ENCODE data around the gene MARK3. TPM values are rescaled to one million over a fixed set of nuclear protein-coding genes. Genes with fewer than 3 reads are reported as not detected.
"Not testable (repeated sequence)": the region's sequence is repeated elsewhere in the genome, so short reads cannot be mapped to it uniquely, and the experiment has no call there.

Gene MARK3
- total and polyA plus RNA-seq, 10 of the 15 experiments (the other 5 are each of a cell fraction or from before 2014, with no cell fraction given): 10.7 to 75.1 (median 41.4) TPM

- Histone ChIP-seq H3K4me2 (ENCODE audit: control insufficient read depth, insufficient read depth) (no peak overlapping the region), H3K4me1 (ENCODE audit: control insufficient read depth, insufficient read depth, low read length) (peaks cover 39% of the 10 kb centered on the region), H3K27ac (ENCODE audit: control insufficient read depth, insufficient read depth) (no peak overlapping the region), H2AFZ (ENCODE audit: control insufficient read depth, low read depth, low read length) (no peak overlapping the region), H3K9ac (ENCODE audit: control insufficient read depth, insufficient read depth, low read length) (no peak overlapping the region), H3K79me2 (ENCODE audit: control insufficient read depth, insufficient read depth, low read length) (peaks cover 8% of the 10 kb centered on the region), H3K4me3 (no peak overlapping the region), H3K36me3 (ENCODE audit: control insufficient read depth in 2 of 2, insufficient read depth in 2 of 2, low read length in 1 of 2) (no peaks in the 10 kb centered on the region), H3K9me3 (replicated peaks; ENCODE audit: control insufficient read depth, insufficient read depth, low read length) (no peaks in the 10 kb centered on the region; the same call in 2 of the 3 replicates), H3K27me3 (replicated peaks in 1 of 2; ENCODE audit: control insufficient read depth in 2 of 2, insufficient read depth in 2 of 2, low read length in 1 of 2) (peaks cover 2% of the 10 kb centered on the region in 2 experiments; a peak in 2 of 4 replicates), H4K20me1 (ENCODE audit: control insufficient read depth, insufficient read depth) (no peaks in the 10 kb centered on the region)
- CTCF ChIA-PET: no interaction called here
- no TSS peak for BruUV-seq (replicated peaks)
- WGBS (ENCODE audit: insufficient coverage, insufficient replicate concordance, low lambda C conversion rate, missing lambda C conversion rate): 54% methylated on average over 12 of the region's 12 CpGs
- intact Hi-C loops (cut with micrococcal nuclease; ENCODE audit: unreplicated experiment) (no loop called here), in situ Hi-C loops (cut with MboI) (no loop called here)
- ATAC-seq (no peak), FAIRE-seq (no peak), DNase-seq (ENCODE audit: low read depth, low spot score) (no peak)
- SMC1A ChIA-PET (ENCODE audit: uncharacterized antibody, unreplicated experiment): no interaction called here
- POLR2A ChIA-PET: no interaction called here
- RAD21 ChIA-PET (ENCODE audit: unreplicated experiment): no interaction called here
- TF ChIP-seq ZBED1 (IDR thresholded peaks at IDR 0.05; ENCODE audit: borderline replicate concordance) (no peak), SRF (IDR thresholded peaks at IDR 0.05; ENCODE audit: low read depth in 2 of 2, low read length in 2 of 2) (no peak), BHLHE40 (IDR thresholded peaks at IDR 0.05; ENCODE audit: borderline replicate concordance in 1 of 2, low read depth in 2 of 2, low read length in 1 of 2) (no peak), NR2C1 (IDR thresholded peaks at IDR 0.05) (no peak), ESRRA (IDR thresholded peaks at IDR 0.05; ENCODE audit: low read length) (no peak), NR2C2 (IDR thresholded peaks at IDR 0.05; ENCODE audit: borderline replicate concordance, control insufficient read depth, insufficient read length, low read depth) (no peak), ASH2L (IDR thresholded peaks at IDR 0.05; ENCODE audit: borderline replicate concordance, low read depth) (no peak), PAX8 (IDR thresholded peaks at IDR 0.05) (no peak), POLR2AphosphoS2 (IDR thresholded peaks at IDR 0.05; ENCODE audit: low read depth, low read length) (no peak), ELK1 (IDR thresholded peaks at IDR 0.05; ENCODE audit: low read depth, low read length) (no peak), SIN3A (IDR thresholded peaks at IDR 0.05; ENCODE audit: low read depth, low read length) (no peak)
These were observed 139.1 kb downstream of the MARK3 start for GRCh38 chr14:103524002-103524935.

DNA sequence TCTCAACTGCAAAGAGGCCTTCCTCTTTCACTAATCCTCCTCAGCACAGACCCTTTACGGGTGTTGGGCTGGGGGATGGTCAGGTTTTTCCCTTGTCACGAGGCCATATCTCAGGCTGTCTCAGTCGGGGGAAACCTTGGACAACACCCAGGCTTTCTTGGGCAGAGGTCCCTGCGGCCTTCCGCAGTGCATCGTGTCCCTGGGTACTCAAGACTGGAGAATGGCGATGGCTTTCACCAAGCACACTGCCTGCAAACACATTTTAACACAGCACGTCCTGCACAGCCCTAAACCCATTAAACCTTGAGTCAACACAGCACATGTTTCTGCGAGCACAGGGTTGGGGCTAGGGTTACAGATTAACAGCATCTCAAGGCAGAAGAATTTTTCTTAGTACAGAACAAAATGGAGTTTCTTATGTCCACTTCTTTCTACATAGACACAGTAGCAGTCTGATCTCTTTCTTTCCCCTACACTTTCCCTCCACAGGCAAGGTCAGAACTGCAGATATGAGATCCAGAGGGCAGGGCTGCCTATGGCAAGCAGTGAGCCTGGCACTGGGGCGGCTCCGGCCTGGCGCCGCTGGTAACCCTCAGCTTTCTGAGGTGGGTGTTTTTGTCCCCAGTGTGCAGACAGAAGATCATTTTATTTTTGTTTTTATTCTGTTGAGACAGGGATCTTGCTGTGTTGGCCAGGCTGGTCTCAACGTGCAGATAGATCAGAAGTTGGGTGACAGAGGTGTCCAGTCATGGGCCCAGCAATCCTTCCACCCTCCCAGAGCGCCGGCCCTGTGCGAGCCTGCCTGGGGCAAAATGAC is 140.4 kb downstream of the MARK3 start:
- SMC1A ChIA-PET (ENCODE audit: uncharacterized antibody, unreplicated experiment); H3K27me3 ChIP-seq (replicated peaks in 1 of 2; ENCODE audit: control insufficient read depth in 2 of 2, insufficient read depth in 2 of 2, low read length in 1 of 2); H3K4me2 ChIP-seq (ENCODE audit: control insufficient read depth, insufficient read depth); POLR2A ChIA-PET; RAD21 ChIA-PET (ENCODE audit: unreplicated experiment); H3K9me3 ChIP-seq (replicated peaks; ENCODE audit: control insufficient read depth, insufficient read depth, low read length); H3K9ac ChIP-seq (ENCODE audit: control insufficient read depth, insufficient read depth, low read length); BruUV-seq (replicated peaks); in situ Hi-C loops (cut with MboI); FAIRE-seq; H3K4me3 ChIP-seq; H2AFZ ChIP-seq (ENCODE audit: control insufficient read depth, low read depth, low read length); H3K36me3 ChIP-seq (ENCODE audit: control insufficient read depth in 2 of 2, insufficient read depth in 2 of 2, low read length in 1 of 2); H3K27ac ChIP-seq (ENCODE audit: control insufficient read depth, insufficient read depth); CTCF ChIA-PET; H4K20me1 ChIP-seq (ENCODE audit: control insufficient read depth, insufficient read depth); ATAC-seq; intact Hi-C loops (cut with micrococcal nuclease; ENCODE audit: unreplicated experiment); DNase-seq (ENCODE audit: low read depth, low spot score): not testable (repeated sequence)
- peaks cover 32% of the 10 kb centered on the region for H3K4me1 ChIP-seq (ENCODE audit: control insufficient read depth, insufficient read depth, low read length)
- peaks cover 21% of the 10 kb centered on the region for H3K79me2 ChIP-seq (ENCODE audit: control insufficient read depth, insufficient read depth, low read length)
- WGBS (ENCODE audit: insufficient coverage, insufficient replicate concordance, low lambda C conversion rate, missing lambda C conversion rate): 75% methylated on average over 17 of the region's 17 CpGs

All from GM12878 (cell line).